ENCODE data around the gene RBM15. TPM values are rescaled to one million over a fixed set of nuclear protein-coding genes. Genes with fewer than 3 reads are reported as not detected.
A peak's percentile ranks its signal among the peaks of the same experiment; 100 is the strongest.

RBM15 gene
- total RNA-seq, 1 donor from 2014 or later, result 52.6 TPM

DNA sequence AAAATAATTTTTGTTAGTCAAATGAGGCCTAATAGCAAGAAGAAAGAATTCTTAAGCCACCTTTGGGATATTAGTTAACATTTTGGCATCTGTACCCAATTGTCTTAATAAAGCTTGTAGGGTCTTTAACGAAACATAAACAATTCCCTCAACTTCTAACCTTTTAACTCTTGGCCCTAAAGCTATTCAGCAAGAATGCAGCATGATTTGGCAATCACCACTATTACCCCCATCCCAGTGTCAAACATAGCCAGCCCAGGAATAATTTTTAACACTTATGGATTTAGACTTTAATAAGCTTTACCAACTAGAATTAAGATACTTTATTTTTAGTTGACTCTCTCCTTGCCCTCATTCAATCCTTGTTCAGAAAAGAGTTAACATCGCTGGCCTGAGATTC is 54.1 kb downstream of the RBM15 start:
- H3K36me3 Mint-ChIP-seq (ENCODE audit: low read depth), result peaks cover 12% of the 10 kb centered on the region
- peak overlapping the region; percentile 17 for H3K27ac Mint-ChIP-seq (ENCODE audit: unreplicated experiment)
- no peaks in the 10 kb centered on the region for H3K27me3 Mint-ChIP-seq (ENCODE audit: low read depth)
- H3K4me1 Mint-ChIP-seq, result peaks cover 32% of the 10 kb centered on the region
- TF ChIP-seq, protein P1, sequence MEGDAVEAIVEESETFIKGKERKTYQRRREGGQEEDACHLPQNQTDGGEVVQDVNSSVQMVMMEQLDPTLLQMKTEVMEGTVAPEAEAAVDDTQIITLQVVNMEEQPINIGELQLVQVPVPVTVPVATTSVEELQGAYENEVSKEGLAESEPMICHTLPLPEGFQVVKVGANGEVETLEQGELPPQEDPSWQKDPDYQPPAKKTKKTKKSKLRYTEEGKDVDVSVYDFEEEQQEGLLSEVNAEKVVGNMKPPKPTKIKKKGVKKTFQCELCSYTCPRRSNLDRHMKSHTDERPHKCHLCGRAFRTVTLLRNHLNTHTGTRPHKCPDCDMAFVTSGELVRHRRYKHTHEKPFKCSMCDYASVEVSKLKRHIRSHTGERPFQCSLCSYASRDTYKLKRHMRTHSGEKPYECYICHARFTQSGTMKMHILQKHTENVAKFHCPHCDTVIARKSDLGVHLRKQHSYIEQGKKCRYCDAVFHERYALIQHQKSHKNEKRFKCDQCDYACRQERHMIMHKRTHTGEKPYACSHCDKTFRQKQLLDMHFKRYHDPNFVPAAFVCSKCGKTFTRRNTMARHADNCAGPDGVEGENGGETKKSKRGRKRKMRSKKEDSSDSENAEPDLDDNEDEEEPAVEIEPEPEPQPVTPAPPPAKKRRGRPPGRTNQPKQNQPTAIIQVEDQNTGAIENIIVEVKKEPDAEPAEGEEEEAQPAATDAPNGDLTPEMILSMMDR (conservative IDR thresholded peaks at IDR 0.05), result no peak
- no peaks in the 10 kb centered on the region for H3K9me3 Mint-ChIP-seq
- DNase-seq (ENCODE audit: low read depth, low spot score), result no peak
- no peak overlapping the region for H3K4me3 Mint-ChIP-seq

DNA sequence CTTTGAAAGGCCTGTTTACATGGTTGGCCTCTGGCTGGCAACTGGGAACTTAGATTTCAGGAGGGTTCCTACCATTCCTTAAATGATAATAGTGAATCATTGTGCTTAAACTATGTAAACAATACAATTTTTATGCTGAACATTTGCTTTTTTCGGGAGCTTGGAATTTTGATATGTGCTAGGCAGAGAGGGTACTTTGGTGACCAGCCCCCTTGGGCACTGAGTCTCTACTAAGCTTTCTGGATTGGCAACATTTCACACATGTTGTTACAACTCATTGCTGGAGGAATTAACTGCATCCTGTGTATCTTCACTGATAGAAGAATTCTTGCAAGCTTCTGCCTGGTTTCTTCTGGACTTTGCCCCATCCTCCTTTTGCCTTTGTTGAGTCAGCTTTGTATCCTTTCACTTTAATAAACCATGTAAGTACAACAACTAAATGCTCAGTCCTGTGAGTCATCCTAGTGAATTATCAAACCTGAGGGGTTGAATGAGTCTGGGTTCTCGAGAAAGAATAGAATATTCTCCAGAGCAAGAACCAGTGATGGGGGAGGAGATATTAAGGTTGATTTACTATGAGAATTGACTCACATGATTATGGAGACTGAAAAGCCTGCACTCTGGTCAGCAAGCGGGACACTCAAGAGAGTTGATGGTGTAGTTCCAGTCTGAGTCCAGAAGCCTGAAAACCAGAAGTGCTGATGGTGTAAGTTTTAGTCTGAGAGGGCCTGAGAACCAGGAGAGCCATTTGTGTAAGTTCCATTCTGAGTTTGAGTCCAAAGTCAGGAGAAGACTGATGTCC is 54.7 kb downstream of the RBM15 start:
- no peak overlapping the region for H3K4me3 Mint-ChIP-seq
- DNase-seq (ENCODE audit: low read depth, low spot score), result no peak
- peak overlapping the region; percentile 17 for H3K27ac Mint-ChIP-seq (ENCODE audit: unreplicated experiment)
- H3K36me3 Mint-ChIP-seq (ENCODE audit: low read depth), result peaks cover 14% of the 10 kb centered on the region
- H3K4me1 Mint-ChIP-seq, result peaks cover 32% of the 10 kb centered on the region
- TF ChIP-seq, protein P1 (conservative IDR thresholded peaks at IDR 0.05), result no peak
- H3K9me3 Mint-ChIP-seq, result no peaks in the 10 kb centered on the region
- no peaks in the 10 kb centered on the region for H3K27me3 Mint-ChIP-seq (ENCODE audit: low read depth)

DNA sequence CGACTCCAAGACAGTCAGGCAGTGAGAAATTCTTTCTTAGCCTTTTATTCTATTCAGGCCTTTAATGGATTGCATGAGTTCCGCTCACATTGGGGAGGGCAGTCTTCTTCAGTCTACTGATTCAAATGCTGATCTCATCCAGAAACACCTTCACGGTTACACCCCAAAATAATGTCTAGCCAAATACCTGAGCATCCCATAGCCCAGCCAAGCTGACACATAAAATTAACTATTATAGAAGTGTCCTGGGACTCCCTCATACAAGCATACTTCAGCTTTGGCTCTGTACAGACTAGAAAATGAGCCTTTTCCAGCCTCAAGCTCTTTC is 55.3 kb downstream of the RBM15 start:
- H3K4me3 Mint-ChIP-seq, result no peak overlapping the region
- H3K27ac Mint-ChIP-seq (ENCODE audit: unreplicated experiment), result no peak overlapping the region
- H3K36me3 Mint-ChIP-seq (ENCODE audit: low read depth), result peaks cover 14% of the 10 kb centered on the region
- TF ChIP-seq, protein P1 (conservative IDR thresholded peaks at IDR 0.05), result no peak
- no peaks in the 10 kb centered on the region for H3K9me3 Mint-ChIP-seq
- DNase-seq (ENCODE audit: low read depth, low spot score), result no peak
- no peaks in the 10 kb centered on the region for H3K27me3 Mint-ChIP-seq (ENCODE audit: low read depth)
- H3K4me1 Mint-ChIP-seq, result peaks cover 32% of the 10 kb centered on the region

Other genes starting within 250 kb of the RBM15 start
- not detected in 2 replicates for gene UBL4B, start 226.9 kb upstream of the RBM15 start, total RNA-seq
- 0.14 TPM in 1 of 2 replicates, not detected in the other for gene SLC6A17, start 188.9 kb upstream of the RBM15 start, total RNA-seq
- gene KCNC4, start 129.1 kb upstream of the RBM15 start, total RNA-seq, result 4.5 and 5.9 TPM in 2 replicates
- 0.96 and 1.8 TPM in 2 replicates for gene SLC16A4, start 51.6 kb downstream of the RBM15 start, total RNA-seq
- gene LAMTOR5, start 68.3 kb downstream of the RBM15 start, total RNA-seq, result 116 and 128 TPM in 2 replicates
- gene PROK1, start 111.8 kb downstream of the RBM15 start, total RNA-seq, result not detected in 2 replicates
- not detected in 2 replicates for gene KCNA10, start 179.8 kb downstream of the RBM15 start, total RNA-seq

All from neural crest cell (in vitro differentiated cells).